ENCODE measurements around the gene EXOC4. TPM values are rescaled to one million over a fixed set of nuclear protein-coding genes. Genes with fewer than 3 reads are reported as not detected.

Gene EXOC4
- total RNA-seq, 1 donor from 2014 or later: 145 TPM

DNA sequence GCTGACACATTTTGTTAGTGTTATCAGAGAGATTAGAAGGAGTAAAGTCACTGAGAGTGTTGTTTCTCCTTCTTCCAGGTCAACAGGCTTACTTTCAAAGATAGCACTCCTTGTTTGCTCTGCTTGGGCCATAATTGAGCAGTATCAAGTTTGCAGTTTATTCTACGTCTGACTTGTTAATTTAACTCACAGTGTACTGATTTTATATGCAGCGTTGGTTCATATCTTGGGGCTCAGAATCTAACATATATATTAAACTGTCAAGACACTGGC, 430.2 kb downstream of the EXOC4 start:
- no peaks in the 10 kb centered on the region for H3K27me3 Mint-ChIP-seq
- no peak overlapping the region for H3K4me3 Mint-ChIP-seq (ENCODE audit: low read depth)
- H3K4me1 Mint-ChIP-seq (ENCODE audit: low read depth): peaks cover 36% of the 10 kb centered on the region
- no peak for DNase-seq (ENCODE audit: low spot score, unreplicated experiment)
- no peaks in the 10 kb centered on the region for H3K36me3 Mint-ChIP-seq (ENCODE audit: insufficient read depth)
- H3K27ac Mint-ChIP-seq: peak overlapping the region; percentile 89
- H3K9me3 Mint-ChIP-seq (ENCODE audit: low read depth): peaks cover 4% of the 10 kb centered on the region
- no peak for TF ChIP-seq CTCF (IDR thresholded peaks at IDR 0.05; ENCODE audit: unreplicated experiment)

GRCh38 chr7:133688483-133689239, 435.8 kb downstream of the EXOC4 start:
- H3K4me1 Mint-ChIP-seq (ENCODE audit: low read depth): peaks cover 7% of the 10 kb centered on the region
- peaks cover 4% of the 10 kb centered on the region for H3K9me3 Mint-ChIP-seq (ENCODE audit: low read depth)
- TF ChIP-seq CTCF (IDR thresholded peaks at IDR 0.05; ENCODE audit: unreplicated experiment): no peak
- H3K4me3 Mint-ChIP-seq (ENCODE audit: low read depth): no peak overlapping the region
- H3K36me3 Mint-ChIP-seq (ENCODE audit: insufficient read depth): no peaks in the 10 kb centered on the region
- no peaks in the 10 kb centered on the region for H3K27me3 Mint-ChIP-seq
- H3K27ac Mint-ChIP-seq: no peak overlapping the region
- DNase-seq (ENCODE audit: low spot score, unreplicated experiment): no peak

- no peak for DNase-seq (ENCODE audit: low spot score, unreplicated experiment)
- H3K4me1 Mint-ChIP-seq (ENCODE audit: low read depth): no peaks in the 10 kb centered on the region
- peaks cover 1% of the 10 kb centered on the region for H3K36me3 Mint-ChIP-seq (ENCODE audit: insufficient read depth)
- TF ChIP-seq CTCF (IDR thresholded peaks at IDR 0.05; ENCODE audit: unreplicated experiment): no peak
- no peak overlapping the region for H3K4me3 Mint-ChIP-seq (ENCODE audit: low read depth)
- H3K27me3 Mint-ChIP-seq: no peaks in the 10 kb centered on the region
- peaks cover 4% of the 10 kb centered on the region for H3K9me3 Mint-ChIP-seq (ENCODE audit: low read depth)
- no peak overlapping the region for H3K27ac Mint-ChIP-seq
These were observed 437.9 kb downstream of the EXOC4 start for GRCh38 chr7:133690740-133691139.

GRCh38 chr7:133691727-133692610, 439.1 kb downstream of the EXOC4 start:
- Mint-ChIP-seq H3K36me3 (ENCODE audit: insufficient read depth) (peaks cover 1% of the 10 kb centered on the region), H3K4me3 (ENCODE audit: low read depth) (no peak overlapping the region), H3K27me3 (no peaks in the 10 kb centered on the region)

More at GRCh38 chr7:133691727-133692610, 439.1 kb downstream of the EXOC4 start:
- Mint-ChIP-seq H3K9me3 (ENCODE audit: low read depth) (no peaks in the 10 kb centered on the region), H3K27ac (no peak overlapping the region), H3K4me1 (ENCODE audit: low read depth) (peaks cover 5% of the 10 kb centered on the region)
- DNase-seq (ENCODE audit: low spot score, unreplicated experiment): no peak
- no peak for TF ChIP-seq CTCF (IDR thresholded peaks at IDR 0.05; ENCODE audit: unreplicated experiment)

Data from progenitor cell of endocrine pancreas (in vitro differentiated cells).